HepG2 (cell line): ENCODE data around the gene MECR. TPM values are rescaled to one million over a fixed set of nuclear protein-coding genes. Genes with fewer than 3 reads are reported as not detected.

Experiments
- ARNTL ChIP-seq: sonication (generic); formaldehyde crosslinking; IDR thresholded peaks from 2 replicates; pipeline ENCODE4 v1.4.0; 2020; ENCODE audit warnings: mild to moderate bottlenecking, missing genetic modification reagents
- BHLHE40 ChIP-seq: IDR thresholded peaks from 2 replicates; pipeline ENCODE4 v1.6.1; 2011; ENCODE audit warnings: low read length, improper control_type of control experiment
- CCAR2 ChIP-seq: fragments of 200-400 bp; formaldehyde crosslinking; optimal IDR thresholded peaks from 2 replicates; pipeline ENCODE3; 2018; ENCODE audit warnings: low read depth, mild to moderate bottlenecking, low read length, moderate library complexity
- CTCF ChIP-seq: sonication (generic); formaldehyde crosslinking; IDR thresholded peaks from 2 replicates; pipeline ENCODE4 v1.5.0; 2020; ENCODE audit warnings: mild to moderate bottlenecking, missing genetic modification reagents, moderate library complexity
- EP300 ChIP-seq, 3 experiments: sonication (generic) in 1 of 3; formaldehyde crosslinking in 1 of 3; IDR thresholded peaks; 2 replicates each; pipeline versions ENCODE4 v1.5.1 to v1.6.1; 2011 to 2020; ENCODE audit warnings: low read depth in 2 of 3, low read length in 2 of 3, borderline replicate concordance in 1 of 3, improper control_type of control experiment in 1 of 3, mild to moderate bottlenecking in 1 of 3, missing genetic modification reagents in 1 of 3, moderate library complexity in 1 of 3
- FOXO4 ChIP-seq: sonication (generic); formaldehyde crosslinking; conservative IDR thresholded peaks from 2 replicates; pipeline ENCODE4 v1.8.1; 2023; ENCODE audit warnings: missing genetic modification reagents
- GFI1 ChIP-seq: sonication (generic); formaldehyde crosslinking; IDR thresholded peaks from 2 replicates; pipeline ENCODE4 v1.5.0; 2020; ENCODE audit warnings: missing genetic modification reagents, mild to moderate bottlenecking, borderline replicate concordance
- MTF2 ChIP-seq: sonication (generic); formaldehyde crosslinking; IDR thresholded peaks from 2 replicates; pipeline ENCODE4 v1.5.0; 2020; ENCODE audit warnings: missing genetic modification reagents, borderline replicate concordance
- SOX6 ChIP-seq, 2 experiments: fragments of 450-650 bp in 1 of 2; sonication (generic) in 1 of 2; formaldehyde crosslinking in 1 of 2; IDR thresholded peaks; 2 replicates each; pipeline versions ENCODE4 v1.4.0 to v1.6.1; 2017 to 2020; ENCODE audit warnings: antibody characterized with exemption in 1 of 2, mild to moderate bottlenecking in 1 of 2, missing genetic modification reagents in 1 of 2
- ZBTB44 ChIP-seq: sonication (generic); formaldehyde crosslinking; IDR thresholded peaks from 2 replicates; pipeline ENCODE4 v1.4.0; 2020; ENCODE audit warnings: missing genetic modification reagents
- ZNF572 ChIP-seq: sonication (generic); formaldehyde crosslinking; IDR thresholded peaks from 2 replicates; pipeline ENCODE4 v1.5.1; 2020; ENCODE audit warnings: mild to moderate bottlenecking, missing genetic modification reagents
- polyA plus RNA-seq, 8 experiments: library from polyadenylated mRNA; depleted of rRNA in 3 of 8; stranded (reverse) in 7 of 8; unstranded in 1 of 8; fragments of >200 nt; fragmentation: Illumina TruSeq in 4 of 8; extraction: Trizol in 4 of 8; gene quantifications; 2 replicates each; pipeline versions ENCODE4 v1.2.1 to v1.2.3, GENCODE V29; 2011 to 2016; ENCODE audit warnings: low read depth in 4 of 8, missing spikeins in 1 of 8, mixed read lengths in 1 of 8; ENCODE audit not compliant: insufficient read depth in 1 of 8
- total RNA-seq, 5 experiments: library from RNA; depleted of rRNA; stranded (reverse); fragments of >200 nt; fragmentation: Illumina TruSeq; extraction: Trizol; gene quantifications; 2 replicates each; pipeline ENCODE4 v1.2.3, GENCODE V29; 2016; ENCODE audit warnings: low read depth in 1 of 5

The MECR gene
- total and polyA plus RNA-seq, 2 of the 13 experiments (the other 11 are each of a cell fraction or from before 2014, with no cell fraction given): 18.8 to 24.9 TPM

GRCh38 chr1:29245876-29246275 lies 15.1 kb upstream of the MECR start (continued):
- TF ChIP-seq FOXO4 (CRISPR knock-in tag) (0 out of 2 replicates have a peak, but pooled peaks have one; percentile 10), ZNF572 (CRISPR knock-in tag) (no peak), CCAR2 (no peak), MTF2 (CRISPR knock-in tag) (no peak), ZBTB44 (CRISPR knock-in tag) (no peak), ARNTL (CRISPR knock-in tag) (no peak), EP300 (IDR thresholded peaks at IDR 0.05; ENCODE audit: low read depth in 2 of 2, low read length in 2 of 2) (peak; percentile 36 to 96; a peak in 3 of 4 replicates), EP300 (CRISPR knock-in tag; IDR thresholded peaks at IDR 0.05; ENCODE audit: borderline replicate concordance) (no peak), SOX6 (IDR thresholded peaks at IDR 0.05) (no peak), SOX6 (CRISPR knock-in tag; IDR thresholded peaks at IDR 0.05) (0 out of 2 replicates have a peak, but pooled peaks have one; percentile 23), GFI1 (CRISPR knock-in tag) (0 out of 2 replicates have a peak, but pooled peaks have one; percentile 24), BHLHE40 (peak; percentile 81), CTCF (peak; percentile 56)
